CD14-positive monocyte (primary cell): ENCODE data around the gene C16orf96. TPM values are rescaled to one million over a fixed set of nuclear protein-coding genes. Genes with fewer than 3 reads are reported as not detected.

Experiments
- DNase-seq, 3 donors: peaks; one replicate each; pipeline ENCODE4 v3.0.0-alpha.2; 2011 to 2022
- H2AFZ ChIP-seq: 2 replicates; pipeline ENCODE4 v1.6.0; 2012; ENCODE audit warnings: mild to moderate bottlenecking, low read depth, low read length, inconsistent platforms; ENCODE audit not compliant: insufficient read depth, poor library complexity, severe bottlenecking
- H3K27ac ChIP-seq, 2 donors: 1 replicate in 1 of 2; 2 replicates in 1 of 2; pipeline ENCODE4 v1.5.1; 2012 to 2013; ENCODE audit warnings: low read length in 2 of 2, control low read depth in 1 of 2, inconsistent platforms in 1 of 2, low read depth in 1 of 2, mild to moderate bottlenecking in 1 of 2
- H3K27me3 ChIP-seq, 2 donors: one replicate each; pipeline versions ENCODE4 v1.6.0 to v1.6.1; 2011 to 2013; ENCODE audit warnings: low read length in 2 of 2; ENCODE audit not compliant: control insufficient read depth in 2 of 2, insufficient read depth in 2 of 2
- H3K36me3 ChIP-seq, 2 donors: replicated peaks in 1 of 2; 1 replicate in 1 of 2; 2 replicates in 1 of 2; pipeline versions ENCODE4 v1.5.1 to v1.6.1; 2012 to 2013; ENCODE audit warnings: low read length in 2 of 2, control low read depth in 1 of 2, inconsistent platforms in 1 of 2, mild to moderate bottlenecking in 1 of 2; ENCODE audit not compliant: insufficient read depth in 2 of 2, control insufficient read depth in 1 of 2
- H3K4me1 ChIP-seq, 2 donors: 1 replicate in 1 of 2; 2 replicates in 1 of 2; pipeline versions ENCODE4 v1.5.1 to v1.6.1; 2012 to 2013; ENCODE audit warnings: low read length in 2 of 2, control low read depth in 1 of 2, inconsistent platforms in 1 of 2, mild to moderate bottlenecking in 1 of 2, moderate library complexity in 1 of 2; ENCODE audit not compliant: insufficient read depth in 2 of 2, control insufficient read depth in 1 of 2
- H3K4me2 ChIP-seq: replicated peaks from 2 replicates; pipeline ENCODE3; 2012; ENCODE audit warnings: low read length, moderate library complexity, mild to moderate bottlenecking; ENCODE audit not compliant: poor library complexity, severe bottlenecking; ENCODE audit errors: extremely low read depth
- H3K4me3 ChIP-seq, 3 experiments: fragments of 200-600 bp in 1 of 3; sonication (generic) in 1 of 3; replicated peaks in 1 of 3; 1 replicate in 2 of 3; 2 replicates in 1 of 3; pipeline ENCODE4 v1.5.1; 2011 to 2013; ENCODE audit warnings: low read length in 3 of 3, mild to moderate bottlenecking in 3 of 3, control low read depth in 2 of 3, low read depth in 2 of 3, inconsistent platforms in 1 of 3, moderate library complexity in 1 of 3
- H3K79me2 ChIP-seq: 2 replicates; pipeline ENCODE4 v1.6.0; 2012; ENCODE audit warnings: mild to moderate bottlenecking, control low read depth, inconsistent platforms, low read length, moderate library complexity; ENCODE audit not compliant: insufficient read depth
- H3K9ac ChIP-seq: 2 replicates; pipeline ENCODE4 v1.6.0; 2017; ENCODE audit warnings: low read length, mild to moderate bottlenecking; ENCODE audit not compliant: insufficient read depth, poor library complexity, severe bottlenecking
- H3K9me3 ChIP-seq, 2 donors: replicated peaks in 1 of 2; 1 replicate in 1 of 2; 2 replicates in 1 of 2; pipeline versions ENCODE4 v1.5.1 to v1.6.1; 2012 to 2013; ENCODE audit warnings: low read length in 2 of 2, control low read depth in 1 of 2; ENCODE audit not compliant: control insufficient read depth in 1 of 2, insufficient read depth in 1 of 2
- H4K20me1 ChIP-seq: 2 replicates; pipeline ENCODE4 v1.6.0; 2012; ENCODE audit warnings: mild to moderate bottlenecking, low read length, control low read depth, moderate library complexity; ENCODE audit not compliant: insufficient read depth
- H3K27ac Mint-ChIP-seq, 7 donors: one replicate each; pipeline ENCODE4 v1.8.0; 2020; ENCODE audit warnings: mild to moderate bottlenecking in 7 of 7, mixed read lengths in 7 of 7, moderate library complexity in 6 of 7, inconsistent platforms in 2 of 7
- H3K27me3 Mint-ChIP-seq, 3 donors: one replicate each; pipeline ENCODE4 v1.8.0; 2021 to 2022; ENCODE audit warnings: low read depth in 3 of 3, mild to moderate bottlenecking in 3 of 3, mixed read lengths in 3 of 3, moderate library complexity in 3 of 3, inconsistent platforms in 1 of 3
- H3K36me3 Mint-ChIP-seq, 2 donors: one replicate each; pipeline ENCODE4 v1.8.0; 2020; ENCODE audit warnings: mixed read lengths in 2 of 2, inconsistent platforms in 1 of 2, mild to moderate bottlenecking in 1 of 2
- H3K4me1 Mint-ChIP-seq: one replicate; pipeline ENCODE4 v1.8.0; 2020; ENCODE audit warnings: mild to moderate bottlenecking, mixed read lengths
- H3K4me3 Mint-ChIP-seq, 2 donors: one replicate each; pipeline ENCODE4 v1.8.0; 2020; ENCODE audit warnings: mild to moderate bottlenecking in 2 of 2, mixed read lengths in 2 of 2, moderate library complexity in 1 of 2
- H3K9me3 Mint-ChIP-seq, 7 donors: one replicate each; pipeline ENCODE4 v1.8.0; 2020 to 2022; ENCODE audit warnings: mixed read lengths in 7 of 7, mild to moderate bottlenecking in 6 of 7, moderate library complexity in 6 of 7, inconsistent platforms in 2 of 7
- CTCF ChIP-seq: fragments of 200-600 bp; IDR thresholded peaks from one replicate; pipeline ENCODE4 v1.8.0; 2022; ENCODE audit warnings: antibody characterized with exemption, mild to moderate bottlenecking
- WGBS: methylation state at CpG from one replicate; pipeline ENCODE4 v1.1.5; 2013; ENCODE audit warnings: missing lambda C conversion rate; ENCODE audit not compliant: insufficient coverage; 5-methylcytosine and 5-hydroxymethylcytosine counted together
- intact Hi-C, 2 donors: fragments of 100-400 bp; cut with micrococcal nuclease; formaldehyde crosslinking; loops; one replicate each; pipeline versions ENCODE4 v1.15.0 to v1.15.1; 2023
- polyA plus RNA-seq, 3 donors: library from polyadenylated mRNA; depleted of rRNA in 1 of 3; unstranded in 2 of 3; stranded (reverse) in 1 of 3; fragments of 300-500 nt in 2 of 3; fragments of >200 nt in 1 of 3; fragmentation: Illumina TruSeq in 2 of 3; gene quantifications; 1 replicate in 2 of 3; 2 replicates in 1 of 3; pipeline ENCODE4 v1.2.3, GENCODE V29; 2012 to 2021

C16orf96 gene
- polyA plus RNA-seq, 3 donors: 0.13 TPM; not detected in 2

GRCh38 chr16:4561596-4561995 is 5.5 kb downstream of the C16orf96 start:
- no peak overlapping the region for H3K4me3 ChIP-seq
- H3K27me3 ChIP-seq: no peaks in the 10 kb centered on the region
- no peak overlapping the region for H3K9ac ChIP-seq
- no peak overlapping the region for H3K4me2 ChIP-seq
- intact Hi-C loops: no loop called here
- TF ChIP-seq CTCF: no peak
- H3K79me2 ChIP-seq: no peaks in the 10 kb centered on the region
- no peaks in the 10 kb centered on the region for H4K20me1 ChIP-seq
- H3K4me1 ChIP-seq: no peaks in the 10 kb centered on the region
- no peak for DNase-seq
- no peaks in the 10 kb centered on the region for H3K36me3 ChIP-seq
- Mint-ChIP-seq H3K36me3 (no peaks in the 10 kb centered on the region), H3K27ac (no peak overlapping the region), H3K27me3 (peaks cover 5 to 16% (median 8%) of the 10 kb centered on the region in 3 donors), H3K9me3 (peaks cover 0 to 2% (median 0%) of the 10 kb centered on the region in 7 donors), H3K4me1 (peaks cover 3% of the 10 kb centered on the region), H3K4me3 (no peak overlapping the region)
- no peaks in the 10 kb centered on the region for H3K9me3 ChIP-seq
- WGBS: 95% methylated on average over 4 of the region's 9 CpGs
- no peak overlapping the region for H2AFZ ChIP-seq
- H3K27ac ChIP-seq: no peak overlapping the region

- H3K27me3 ChIP-seq: no peaks in the 10 kb centered on the region
- no peaks in the 10 kb centered on the region for H3K9me3 ChIP-seq
- no peaks in the 10 kb centered on the region for H3K36me3 ChIP-seq
- H3K27ac ChIP-seq: no peak overlapping the region
- no peaks in the 10 kb centered on the region for H4K20me1 ChIP-seq
- DNase-seq: no peak
- H2AFZ ChIP-seq: no peak overlapping the region
- no peak overlapping the region for H3K4me2 ChIP-seq
- no peaks in the 10 kb centered on the region for H3K79me2 ChIP-seq
- 93% methylated on average over 7 of the region's 18 CpGs for WGBS
- no peaks in the 10 kb centered on the region for H3K4me1 ChIP-seq
- H3K27me3 Mint-ChIP-seq: peaks cover 7 to 8% (median 7%) of the 10 kb centered on the region in 3 donors
- intact Hi-C loops: no loop called here
- no peak overlapping the region for H3K27ac Mint-ChIP-seq
- H3K36me3 Mint-ChIP-seq: no peaks in the 10 kb centered on the region
- H3K4me3 Mint-ChIP-seq: no peak overlapping the region
- H3K9me3 Mint-ChIP-seq: peaks cover 0 to 2% (median 0%) of the 10 kb centered on the region in 7 donors
- no peak overlapping the region for H3K9ac ChIP-seq
- H3K4me1 Mint-ChIP-seq: peaks cover 3% of the 10 kb centered on the region
- no peak overlapping the region for H3K4me3 ChIP-seq
- no peak for TF ChIP-seq CTCF
These were observed 8.6 kb downstream of the C16orf96 start for GRCh38 chr16:4564661-4565267.
